Measurements from ENCODE around the gene IZUMO4. TPM values are rescaled to one million over a fixed set of nuclear protein-coding genes. Genes with fewer than 3 reads are reported as not detected.

The IZUMO4 gene
- total and polyA plus RNA-seq, 10 of the 15 experiments (the other 5 are each of a cell fraction or from before 2014, with no cell fraction given) = 0.53 to 27.1 (median 7.5) TPM

GRCh38 chr19:2061495-2062388 is 35.0 kb upstream of the IZUMO4 start (continued):
- TF ChIP-seq SMAD1 (IDR thresholded peaks at IDR 0.05; ENCODE audit: low read depth, partially characterized antibody) (no peak), JUND (IDR thresholded peaks at IDR 0.05; ENCODE audit: low read depth, low read length) (0 out of 2 replicates have a peak, but pooled peaks have one; percentile 6), RAD21 (IDR thresholded peaks at IDR 0.05; ENCODE audit: insufficient read depth, low read depth, low read length) (peak; percentile 31; the same call in 1 of the 2 replicates), SMARCA5 (IDR thresholded peaks at IDR 0.05) (0 out of 2 replicates have a peak, but pooled peaks have one; percentile 62)

GRCh38 chr19:2062389-2062729 is 34.4 kb upstream of the IZUMO4 start:
- RAD21 ChIA-PET (ENCODE audit: unreplicated experiment) = interaction anchor here (0.6 to 1.2 kb wide), 2 partner anchors 10 to 165 kb away, joined by 3 to 6 read pairs; no protein-coding TSS in a partner anchor
- TF ChIP-seq RUNX3 (IDR thresholded peaks at IDR 0.05; ENCODE audit: low read length) = no peak
- TF ChIP-seq HDGF (IDR thresholded peaks at IDR 0.05) = no peak
- TF ChIP-seq MYB (IDR thresholded peaks at IDR 0.05; ENCODE audit: borderline replicate concordance, low read depth, low read length) = no peak
- no peak for TF ChIP-seq NFXL1 (IDR thresholded peaks at IDR 0.05; ENCODE audit: borderline replicate concordance)
- no peak for TF ChIP-seq ZBTB11 (CRISPR knock-in tag; IDR thresholded peaks at IDR 0.05)
- TF ChIP-seq SMC3 (IDR thresholded peaks at IDR 0.05; ENCODE audit: borderline replicate concordance, low read length) = no peak
- no peak for TF ChIP-seq ZNF24 (IDR thresholded peaks at IDR 0.05)
- TF ChIP-seq, protein P1, sequence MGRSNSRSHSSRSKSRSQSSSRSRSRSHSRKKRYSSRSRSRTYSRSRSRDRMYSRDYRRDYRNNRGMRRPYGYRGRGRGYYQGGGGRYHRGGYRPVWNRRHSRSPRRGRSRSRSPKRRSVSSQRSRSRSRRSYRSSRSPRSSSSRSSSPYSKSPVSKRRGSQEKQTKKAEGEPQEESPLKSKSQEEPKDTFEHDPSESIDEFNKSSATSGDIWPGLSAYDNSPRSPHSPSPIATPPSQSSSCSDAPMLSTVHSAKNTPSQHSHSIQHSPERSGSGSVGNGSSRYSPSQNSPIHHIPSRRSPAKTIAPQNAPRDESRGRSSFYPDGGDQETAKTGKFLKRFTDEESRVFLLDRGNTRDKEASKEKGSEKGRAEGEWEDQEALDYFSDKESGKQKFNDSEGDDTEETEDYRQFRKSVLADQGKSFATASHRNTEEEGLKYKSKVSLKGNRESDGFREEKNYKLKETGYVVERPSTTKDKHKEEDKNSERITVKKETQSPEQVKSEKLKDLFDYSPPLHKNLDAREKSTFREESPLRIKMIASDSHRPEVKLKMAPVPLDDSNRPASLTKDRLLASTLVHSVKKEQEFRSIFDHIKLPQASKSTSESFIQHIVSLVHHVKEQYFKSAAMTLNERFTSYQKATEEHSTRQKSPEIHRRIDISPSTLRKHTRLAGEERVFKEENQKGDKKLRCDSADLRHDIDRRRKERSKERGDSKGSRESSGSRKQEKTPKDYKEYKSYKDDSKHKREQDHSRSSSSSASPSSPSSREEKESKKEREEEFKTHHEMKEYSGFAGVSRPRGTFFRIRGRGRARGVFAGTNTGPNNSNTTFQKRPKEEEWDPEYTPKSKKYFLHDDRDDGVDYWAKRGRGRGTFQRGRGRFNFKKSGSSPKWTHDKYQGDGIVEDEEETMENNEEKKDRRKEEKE (IDR thresholded peaks at IDR 0.05) = no peak
- no peak for TF ChIP-seq CREB1 (IDR thresholded peaks at IDR 0.05; ENCODE audit: low read depth)
- Histone ChIP-seq H3K4me2 (ENCODE audit: control insufficient read depth, insufficient read depth) (peak overlapping the region; percentile 78), H3K79me2 (ENCODE audit: control insufficient read depth, insufficient read depth, low read length) (peaks cover 14% of the 10 kb centered on the region), H3K4me1 (ENCODE audit: control insufficient read depth, insufficient read depth, low read length) (peaks cover 19% of the 10 kb centered on the region), H3K36me3 (ENCODE audit: control insufficient read depth in 2 of 2, insufficient read depth in 2 of 2, low read length in 1 of 2) (no peaks in the 10 kb centered on the region), H4K20me1 (ENCODE audit: control insufficient read depth, insufficient read depth) (no peaks in the 10 kb centered on the region), H3K4me3 (peak overlapping the region; percentile 94), H2AFZ (ENCODE audit: control insufficient read depth, low read depth, low read length) (no peak overlapping the region), H3K27ac (ENCODE audit: control insufficient read depth, insufficient read depth) (peak overlapping the region; percentile 98), H3K27me3 (replicated peaks in 1 of 2; ENCODE audit: control insufficient read depth in 2 of 2, insufficient read depth in 2 of 2, low read length in 1 of 2) (no peaks in the 10 kb centered on the region), H3K9me3 (replicated peaks; ENCODE audit: control insufficient read depth, insufficient read depth, low read length) (no peaks in the 10 kb centered on the region), H3K9ac (ENCODE audit: control insufficient read depth, insufficient read depth, low read length) (peak overlapping the region; percentile 92)
- intact Hi-C loops (cut with micrococcal nuclease; ENCODE audit: unreplicated experiment) = loop anchor here (5.0 kb wide), 1 partner anchor 45 kb away; the partner anchor contains the start of gene BTBD2
- in situ Hi-C loops (cut with MboI) = no loop called here
- SMC1A ChIA-PET (ENCODE audit: uncharacterized antibody, unreplicated experiment) = interaction anchor here (1.4 to 3.3 kb wide), 3 partner anchors 10 to 43 kb away, joined by 5 to 12 read pairs (median 6); no protein-coding TSS in a partner anchor
- WGBS (ENCODE audit: insufficient coverage, insufficient replicate concordance, low lambda C conversion rate, missing lambda C conversion rate) = 75% methylated on average over 10 of the region's 10 CpGs
- no peak for ATAC-seq
- BruUV-seq (replicated peaks) = no TSS peak
- FAIRE-seq = no peak
- POLR2A ChIA-PET = interaction anchor here (1.0 to 3.1 kb wide), 8 partner anchors 9 to 30 kb away, joined by 3 to 10 read pairs (median 4); no protein-coding TSS in a partner anchor
- CTCF ChIA-PET = interaction anchor here (0.5 to 2.1 kb wide), 7 partner anchors 11 to 177 kb away, joined by 3 to 6 read pairs (median 4); partner anchors contain the start of gene MKNK2
- no peak for DNase-seq (ENCODE audit: low read depth, low spot score)

Data from GM12878 (cell line).